Aorta (tissue), 5 donors: Measurements from ENCODE around the gene TTC8. TPM values are rescaled to one million over a fixed set of nuclear protein-coding genes. Genes with fewer than 3 reads are reported as not detected.

ENCODE experiments used
- ATAC-seq: fragments of 200-7000 bp; cut with Tn5 transposase; one replicate; pipeline ENCODE4 v1.9.1; 2022; ENCODE audit warnings: moderate library complexity; ENCODE audit not compliant: low FRiP score
- DNase-seq, 2 donors: peaks; one replicate each; pipeline ENCODE4 v3.0.0-alpha.2; 2020
- H3K27ac ChIP-seq, 2 donors: one replicate each; pipeline ENCODE4 v1.5.1; 2013; ENCODE audit warnings: low read length in 2 of 2, mild to moderate bottlenecking in 2 of 2, moderate library complexity in 2 of 2, control low read depth in 1 of 2, inconsistent platforms in 1 of 2, low read depth in 1 of 2
- H3K27me3 ChIP-seq, 2 donors: one replicate each; pipeline ENCODE4 v1.6.1; 2013; ENCODE audit warnings: control low read depth in 1 of 2, low read length in 1 of 2, mild to moderate bottlenecking in 1 of 2, moderate library complexity in 1 of 2; ENCODE audit not compliant: insufficient read depth in 2 of 2, control insufficient read depth in 1 of 2
- H3K36me3 ChIP-seq, 2 donors: one replicate each; pipeline ENCODE4 v1.6.1; 2013; ENCODE audit warnings: control low read depth in 1 of 2, low read length in 1 of 2, mild to moderate bottlenecking in 1 of 2; ENCODE audit not compliant: insufficient read depth in 2 of 2, control insufficient read depth in 1 of 2
- H3K4me1 ChIP-seq, 2 donors: one replicate each; pipeline ENCODE4 v1.6.1; 2013; ENCODE audit warnings: low read length in 2 of 2, control low read depth in 1 of 2, mild to moderate bottlenecking in 1 of 2, moderate library complexity in 1 of 2; ENCODE audit not compliant: insufficient read depth in 2 of 2, control insufficient read depth in 1 of 2
- H3K4me3 ChIP-seq, 2 donors: one replicate each; pipeline ENCODE4 v1.5.1; 2013; ENCODE audit warnings: low read length in 2 of 2, control low read depth in 1 of 2, mild to moderate bottlenecking in 1 of 2
- H3K9me3 ChIP-seq: one replicate; pipeline ENCODE4 v1.6.1; 2013; ENCODE audit warnings: mild to moderate bottlenecking, low read length; ENCODE audit not compliant: control insufficient read depth
- WGBS, 2 donors: extraction: QIAGEN DNeasy Blood & Tissue Kit; methylation state at CpG; one replicate each; pipeline ENCODE4 v1.1.7; 2013; 5-methylcytosine and 5-hydroxymethylcytosine counted together
- intact Hi-C, 2 donors: fragments of 100-400 bp; cut with DNase I; formaldehyde crosslinking; loops; one replicate each; pipeline versions ENCODE4 v1.14.2 to v1.15.0; 2022
- polyA plus RNA-seq, 2 donors: library from polyadenylated mRNA; stranded (reverse); fragments of 200-250 nt; gene quantifications; one replicate each; pipeline ENCODE4 v1.2.3, GENCODE V29; 2013
- total RNA-seq, 2 donors: library from RNA; stranded (reverse); fragmentation: NEBNext Ultra II Directional; extraction: Animal tissue kit (Norgen Biotek cat#: 25700); gene quantifications; one replicate each; pipeline ENCODE4 v1.2.1, GENCODE V29; 2021
- donor health status: healthy with polysubstance abuse.
- donor health status: Bipolar disorder and iron deficiency.
- donor health status: DM: no; HTN: no; CAD: no.
- donor health status: DM: no; HTN: no; CAD: no.
- donor health status: DM: yes; HTN: yes; CAD: no.

TTC8 gene
- total and polyA plus RNA-seq, 4 donors = 10.5 to 23.1 (median 17.9) TPM

- Histone ChIP-seq H3K4me3 (no peak overlapping the region), H3K27ac (no peak overlapping the region), H3K9me3 (no peaks in the 10 kb centered on the region), H3K27me3 (no peaks in the 10 kb centered on the region), H3K36me3 (no peaks in the 10 kb centered on the region), H3K4me1 (no peaks in the 10 kb centered on the region)
- ATAC-seq (no peak), DNase-seq (no peak)
- 68 to 76% methylated on average over 4 of the region's 4 CpGs for whole genome bisulfite sequencing, 2 donors
- intact Hi-C loops = no loop called here
Measured at GRCh38 chr14:88895116-88895515, 70.7 kb downstream of the TTC8 start.

GRCh38 chr14:88901189-88901588 lies 76.7 kb downstream of the TTC8 start:
- H3K9me3 ChIP-seq = no peaks in the 10 kb centered on the region
- no peak for ATAC-seq
- no peaks in the 10 kb centered on the region for H3K4me1 ChIP-seq
- no peak for DNase-seq
- no peaks in the 10 kb centered on the region for H3K36me3 ChIP-seq
- 75 to 82% methylated on average over 4 of the region's 4 CpGs for whole genome bisulfite sequencing, 2 donors
- intact Hi-C loops = no loop called here
- H3K4me3 ChIP-seq = no peak overlapping the region
- H3K27ac ChIP-seq = no peak overlapping the region
- H3K27me3 ChIP-seq = peaks cover 0 to 1% of the 10 kb centered on the region in 2 donors

- no peak for ATAC-seq
- Histone ChIP-seq H3K27me3 (peaks cover 0 to 1% of the 10 kb centered on the region in 2 donors), H3K27ac (no peak overlapping the region), H3K4me1 (no peaks in the 10 kb centered on the region), H3K4me3 (no peak overlapping the region), H3K36me3 (no peaks in the 10 kb centered on the region), H3K9me3 (peaks cover 1% of the 10 kb centered on the region)
- no peak for DNase-seq
- intact Hi-C loops = no loop called here
- 58 to 78% methylated on average over 3 of the region's 3 CpGs for WGBS, 2 donors
Measured at GRCh38 chr14:88901991-88902390, 77.5 kb downstream of the TTC8 start.

- DNase-seq (no peak), ATAC-seq (no peak)
- 95 to 97% methylated on average over 1 of the region's 1 CpG for WGBS, 2 donors
- Histone ChIP-seq H3K27me3 (peaks cover 0 to 1% of the 10 kb centered on the region in 2 donors), H3K9me3 (peaks cover 1% of the 10 kb centered on the region), H3K27ac (no peak overlapping the region), H3K4me3 (no peak overlapping the region), H3K4me1 (no peaks in the 10 kb centered on the region), H3K36me3 (no peaks in the 10 kb centered on the region)
- intact Hi-C loops = no loop called here
Measured at GRCh38 chr14:88902850-88903249, 78.4 kb downstream of the TTC8 start.

- Histone ChIP-seq H3K27me3 (peaks cover 0 to 1% of the 10 kb centered on the region in 2 donors), H3K4me1 (no peaks in the 10 kb centered on the region), H3K4me3 (no peak overlapping the region), H3K36me3 (no peaks in the 10 kb centered on the region), H3K9me3 (peaks cover 3% of the 10 kb centered on the region), H3K27ac (no peak overlapping the region)
- intact Hi-C loops = no loop called here
- 86 to 92% methylated on average over 3 of the region's 3 CpGs for WGBS, 2 donors
- ATAC-seq (no peak), DNase-seq (no peak)
Measured at GRCh38 chr14:88904206-88904647, 79.8 kb downstream of the TTC8 start.

- Histone ChIP-seq H3K27ac (no peak overlapping the region), H3K4me1 (no peaks in the 10 kb centered on the region), H3K4me3 (no peak overlapping the region), H3K36me3 (no peaks in the 10 kb centered on the region), H3K27me3 (peaks cover 0 to 1% of the 10 kb centered on the region in 2 donors), H3K9me3 (peaks cover 3% of the 10 kb centered on the region)
- WGBS, 2 donors = 60 to 64% methylated on average over 5 of the region's 5 CpGs
- intact Hi-C loops = no loop called here
- DNase-seq (no peak), ATAC-seq (no peak)
Measured at GRCh38 chr14:88904864-88905263, 80.4 kb downstream of the TTC8 start.

GRCh38 chr14:88908216-88908615 lies 83.8 kb downstream of the TTC8 start:
- ATAC-seq (no peak), DNase-seq (no peak)
- H3K27ac ChIP-seq = no peak overlapping the region

GRCh38 chr14:88910386-88910785 lies 85.9 kb downstream of the TTC8 start:
- DNase-seq = no peak
- intact Hi-C loops = no loop called here
- 84 to 85% methylated on average over 6 of the region's 6 CpGs for WGBS, 2 donors
- Histone ChIP-seq H3K27me3 (no peaks in the 10 kb centered on the region), H3K36me3 (no peaks in the 10 kb centered on the region), H3K4me1 (no peaks in the 10 kb centered on the region), H3K4me3 (no peak overlapping the region), H3K27ac (no peak overlapping the region), H3K9me3 (peaks cover 6% of the 10 kb centered on the region)
- no peak for ATAC-seq

More at GRCh38 chr14:88908216-88908615, 83.8 kb downstream of the TTC8 start:
- 76 to 83% methylated on average over 1 of the region's 1 CpG for WGBS, 2 donors
- H3K36me3 ChIP-seq = no peaks in the 10 kb centered on the region
- no peaks in the 10 kb centered on the region for H3K4me1 ChIP-seq
- H3K9me3 ChIP-seq = peaks cover 5% of the 10 kb centered on the region
- no peak overlapping the region for H3K4me3 ChIP-seq
- intact Hi-C loops = no loop called here
- no peaks in the 10 kb centered on the region for H3K27me3 ChIP-seq

- WGBS, 2 donors = 83 to 85% methylated on average over 4 of the region's 4 CpGs
- Histone ChIP-seq H3K4me1 (no peaks in the 10 kb centered on the region), H3K4me3 (no peak overlapping the region), H3K27ac (no peak overlapping the region), H3K27me3 (no peaks in the 10 kb centered on the region), H3K36me3 (no peaks in the 10 kb centered on the region), H3K9me3 (peaks cover 7% of the 10 kb centered on the region)
- DNase-seq (no peak), ATAC-seq (no peak)
- intact Hi-C loops = no loop called here
Measured at GRCh38 chr14:88911809-88912208, 87.4 kb downstream of the TTC8 start.
